Skeletal muscle satellite cell (primary cell): ENCODE data around the gene TFPI2.
"Not testable (repeated sequence)": the region's sequence is repeated elsewhere in the genome, so short reads cannot be mapped to it uniquely, and the experiment has no call there.

Source experiments
- H3K27me3 ChIP-seq: 2 replicates; pipeline ENCODE4 v1.7.0; 2013; ENCODE audit warnings: low read length; ENCODE audit not compliant: control insufficient read depth, insufficient read depth
- H3K36me3 ChIP-seq: 2 replicates; pipeline ENCODE4 v1.7.0; 2013; ENCODE audit warnings: mild to moderate bottlenecking, control low read depth, low read length; ENCODE audit not compliant: insufficient read depth
- H3K4me1 ChIP-seq: 2 replicates; pipeline ENCODE4 v1.7.0; 2013; ENCODE audit warnings: low read length; ENCODE audit not compliant: control insufficient read depth, insufficient read depth
- H3K4me2 ChIP-seq: 2 replicates; pipeline ENCODE4 v1.7.0; 2013; ENCODE audit warnings: mild to moderate bottlenecking, low read length
- H3K4me3 ChIP-seq: 2 replicates; pipeline ENCODE4 v1.7.0; 2013; ENCODE audit warnings: low read length
- H3K9ac ChIP-seq: 2 replicates; pipeline ENCODE4 v1.7.0; 2013; ENCODE audit warnings: mild to moderate bottlenecking, low read depth, low read length, moderate library complexity
- H3K9me3 ChIP-seq: replicated peaks from 2 replicates; pipeline ENCODE4 v1.7.0; 2013; ENCODE audit warnings: mild to moderate bottlenecking, control low read depth, low read length

Gene TFPI2

DNA sequence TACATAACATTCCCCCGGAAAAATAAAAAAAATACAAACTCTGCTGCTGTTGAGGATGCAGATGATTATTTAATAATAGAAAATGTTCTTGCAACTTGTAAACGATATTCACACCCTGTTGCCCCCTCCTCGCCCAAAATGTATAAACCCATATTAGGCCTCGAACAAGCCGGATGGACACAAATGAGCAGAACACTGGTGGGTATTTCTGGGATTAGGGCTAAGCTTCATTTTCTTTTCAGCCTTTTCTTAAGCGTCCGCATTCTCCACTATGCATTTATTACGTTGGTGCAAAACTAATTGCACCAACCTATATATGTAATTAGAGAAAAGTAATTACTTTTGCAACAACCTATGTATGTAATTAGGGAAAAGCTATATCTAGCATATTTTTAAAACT is 30.6 kb upstream of the TFPI2 start:
- Histone ChIP-seq H3K27me3 (no peaks in the 10 kb centered on the region), H3K4me1 (peaks cover 21% of the 10 kb centered on the region), H3K4me2 (peak overlapping the region; percentile 83), H3K36me3 (peaks cover 8% of the 10 kb centered on the region), H3K9ac (peak overlapping the region; percentile 92), H3K9me3 (no peaks in the 10 kb centered on the region), H3K4me3 (peak overlapping the region; percentile 80)

DNA sequence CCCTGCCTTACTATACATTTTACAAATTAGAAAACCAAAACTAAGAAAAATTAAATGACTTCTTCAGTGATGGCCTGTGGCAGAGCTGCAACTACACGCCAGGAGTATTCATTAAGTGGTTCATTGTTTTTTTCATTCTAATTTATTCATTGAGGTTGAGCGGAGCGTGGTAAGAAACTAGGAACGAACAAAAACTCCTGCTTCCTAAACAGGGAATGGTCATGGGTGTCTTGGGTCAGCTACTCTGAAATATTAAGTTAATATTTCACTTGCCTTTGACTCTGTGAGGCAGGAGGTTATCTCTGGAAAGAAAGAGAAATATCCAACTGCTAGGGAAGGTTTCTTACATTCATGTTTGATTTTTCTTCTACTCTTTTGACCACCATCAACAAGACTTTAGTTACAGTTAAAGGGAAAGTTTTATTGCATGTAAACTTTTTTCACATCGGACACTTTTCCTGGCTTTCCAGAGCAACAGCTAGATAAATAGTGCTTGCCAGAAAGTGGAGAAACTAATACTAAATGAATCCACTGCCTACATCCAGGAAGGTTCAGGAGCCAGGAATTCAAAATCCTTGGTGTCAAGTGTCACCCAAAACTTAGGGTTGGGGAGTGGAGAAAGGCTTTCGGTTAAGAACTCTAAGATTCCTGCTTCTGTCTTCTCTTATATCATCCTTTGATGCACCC is 30.1 kb upstream of the TFPI2 start:
- no peaks in the 10 kb centered on the region for H3K9me3 ChIP-seq
- peak overlapping the region; percentile 80 for H3K4me3 ChIP-seq
- H3K4me2 ChIP-seq: peak overlapping the region; percentile 83
- H3K36me3 ChIP-seq: peaks cover 4% of the 10 kb centered on the region
- H3K9ac ChIP-seq: peak overlapping the region; percentile 92
- no peaks in the 10 kb centered on the region for H3K27me3 ChIP-seq
- H3K4me1 ChIP-seq: peaks cover 21% of the 10 kb centered on the region

DNA sequence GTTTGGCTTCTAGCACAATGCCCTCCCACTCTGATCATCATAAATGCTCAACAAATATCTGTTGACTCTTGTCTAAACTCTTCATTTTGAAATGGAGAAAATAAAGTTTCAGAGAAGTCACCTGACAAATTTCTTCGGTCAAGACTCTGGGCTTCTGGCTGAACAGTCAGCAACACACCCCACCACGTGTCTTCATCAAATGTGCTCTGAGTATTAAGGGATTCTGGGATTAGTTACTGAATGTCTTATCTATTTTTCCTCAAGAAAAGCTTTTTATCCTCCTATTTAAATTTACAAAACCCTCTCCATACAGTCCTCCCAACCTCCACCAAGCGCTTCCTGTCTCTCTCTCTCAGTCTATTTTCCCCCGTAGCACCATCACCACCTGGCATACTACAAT is 25.8 kb upstream of the TFPI2 start:
- not testable (repeated sequence) for H3K4me2 ChIP-seq, H3K9me3 ChIP-seq, H3K36me3 ChIP-seq, H3K9ac ChIP-seq, H3K27me3 ChIP-seq, H3K4me3 ChIP-seq
- peaks cover 22% of the 10 kb centered on the region for H3K4me1 ChIP-seq

DNA sequence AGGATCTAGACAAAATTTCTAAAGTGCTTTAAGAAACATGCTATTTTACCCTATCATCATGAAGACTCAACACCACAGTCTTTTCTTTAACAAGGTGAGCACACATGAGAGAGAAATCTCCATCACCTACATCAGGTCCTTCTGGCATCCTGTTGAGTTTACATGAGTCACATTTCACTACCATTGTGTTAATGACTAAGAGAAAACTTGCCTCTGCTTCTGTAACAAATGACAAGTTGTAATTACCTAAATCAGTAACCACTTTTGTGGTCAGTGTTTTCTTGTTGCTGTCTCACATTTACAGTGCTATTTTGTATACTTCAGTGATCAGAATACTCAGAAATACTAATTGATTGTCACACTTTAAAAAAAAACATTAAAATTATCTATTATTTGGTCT is 25.3 kb upstream of the TFPI2 start:
- H3K9me3 ChIP-seq, H3K36me3 ChIP-seq, H3K27me3 ChIP-seq, H3K9ac ChIP-seq, H3K4me3 ChIP-seq, H3K4me2 ChIP-seq: not testable (repeated sequence)
- H3K4me1 ChIP-seq: peaks cover 21% of the 10 kb centered on the region

DNA sequence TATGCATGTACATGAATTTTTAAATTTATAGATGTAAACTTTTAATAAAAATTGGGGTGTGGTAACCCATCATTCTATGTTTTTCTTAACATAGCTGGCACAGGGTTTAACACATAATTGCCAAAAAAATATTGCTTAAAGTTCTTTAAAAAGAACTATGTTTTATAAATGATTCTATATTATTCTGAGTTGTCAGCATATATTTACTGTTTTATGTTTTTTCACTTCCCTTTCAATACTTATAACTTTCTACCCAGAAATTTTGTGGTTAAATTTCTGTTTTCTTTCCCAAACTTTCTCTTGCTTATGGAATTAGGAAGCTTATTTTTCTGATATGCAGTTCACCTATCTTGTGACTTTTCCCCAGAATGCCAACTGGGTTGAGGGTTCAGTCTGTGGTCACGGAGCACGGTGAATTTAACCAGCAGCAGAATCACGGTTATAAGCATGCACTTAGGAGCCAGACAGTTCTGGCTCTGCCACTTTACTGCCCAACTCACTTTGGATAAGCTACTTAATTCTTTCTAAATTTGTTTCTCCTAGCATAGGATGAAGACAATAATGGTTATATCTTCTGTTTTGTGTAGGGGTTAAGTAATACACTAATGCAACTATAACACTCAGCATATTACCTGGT is 24.8 kb upstream of the TFPI2 start:
- peak overlapping the region; percentile 61 for H3K4me2 ChIP-seq
- H3K9ac ChIP-seq, H3K4me3 ChIP-seq, H3K36me3 ChIP-seq, H3K27me3 ChIP-seq, H3K9me3 ChIP-seq: not testable (repeated sequence)
- H3K4me1 ChIP-seq: peaks cover 15% of the 10 kb centered on the region

DNA sequence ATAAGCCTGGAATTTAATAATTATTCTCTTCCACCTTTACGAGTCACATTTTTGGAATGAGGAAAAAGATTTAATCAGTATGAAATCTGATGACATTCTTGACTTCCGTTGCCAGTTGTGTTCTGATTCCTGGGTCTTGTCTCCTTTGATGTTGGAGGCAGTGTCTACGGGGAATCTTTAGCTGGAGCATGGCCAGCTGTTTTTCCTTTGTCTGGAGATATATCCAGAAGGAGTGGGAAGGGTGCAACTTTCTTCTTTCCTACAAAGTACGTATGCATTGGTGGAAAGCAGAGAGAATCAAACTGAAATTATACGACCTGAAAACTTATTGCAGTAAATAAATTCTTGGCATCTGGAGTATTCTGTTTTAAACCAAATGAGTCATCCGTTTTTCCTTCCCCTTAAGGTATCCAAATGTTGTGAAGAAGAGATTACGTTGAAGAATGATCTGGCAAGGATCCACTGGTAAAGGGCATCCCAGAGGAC is 24.1 kb upstream of the TFPI2 start:
- H3K9me3 ChIP-seq: no peaks in the 10 kb centered on the region
- no peak overlapping the region for H3K4me3 ChIP-seq
- peaks cover 11% of the 10 kb centered on the region for H3K4me1 ChIP-seq
- no peaks in the 10 kb centered on the region for H3K36me3 ChIP-seq
- H3K27me3 ChIP-seq: no peaks in the 10 kb centered on the region
- peak overlapping the region; percentile 61 for H3K4me2 ChIP-seq
- no peak overlapping the region for H3K9ac ChIP-seq

DNA sequence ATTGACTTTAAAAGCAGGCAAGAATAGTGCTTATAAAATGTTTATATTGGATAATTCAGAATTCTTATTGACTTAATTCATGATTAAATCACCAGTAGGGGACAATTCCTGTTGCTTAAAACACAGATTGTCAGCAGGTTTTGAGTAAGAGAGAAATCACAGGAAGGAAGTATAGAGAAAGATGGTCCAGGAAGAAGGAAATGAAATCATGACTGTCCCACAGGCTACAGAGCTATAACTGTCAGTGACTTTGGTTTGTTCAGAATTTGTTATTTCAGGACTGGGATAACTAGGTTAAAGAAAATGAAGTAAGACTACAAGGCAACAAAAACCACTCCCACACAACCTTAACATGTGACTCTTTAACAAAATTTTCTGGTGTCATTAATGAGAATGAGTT is 22.6 kb upstream of the TFPI2 start:
- no peak overlapping the region for H3K4me2 ChIP-seq
- H3K36me3 ChIP-seq: no peaks in the 10 kb centered on the region
- no peak overlapping the region for H3K4me3 ChIP-seq
- H3K4me1 ChIP-seq: peaks cover 11% of the 10 kb centered on the region
- H3K9ac ChIP-seq: no peak overlapping the region
- no peaks in the 10 kb centered on the region for H3K9me3 ChIP-seq
- no peaks in the 10 kb centered on the region for H3K27me3 ChIP-seq

DNA sequence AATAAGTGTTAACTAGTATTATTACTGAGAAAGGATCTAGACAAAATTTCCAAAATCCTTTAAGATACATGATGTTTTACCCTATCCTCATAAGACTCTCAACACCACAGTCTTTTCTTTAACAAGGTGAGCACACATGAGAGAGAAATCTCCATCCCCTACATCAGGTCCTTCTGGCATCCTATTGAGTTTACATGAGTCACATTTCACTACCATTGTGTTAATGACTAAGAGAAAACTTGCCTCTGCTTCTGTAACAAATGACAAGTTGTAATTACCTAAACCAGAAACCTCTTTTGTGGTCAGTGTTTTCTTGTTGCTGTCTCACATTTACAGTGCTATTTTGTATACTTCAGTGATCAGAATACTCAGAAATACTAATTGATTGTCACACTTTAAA is 21.1 kb upstream of the TFPI2 start:
- H3K4me2 ChIP-seq, H3K9me3 ChIP-seq, H3K9ac ChIP-seq, H3K27me3 ChIP-seq, H3K36me3 ChIP-seq, H3K4me3 ChIP-seq: not testable (repeated sequence)
- H3K4me1 ChIP-seq: peaks cover 11% of the 10 kb centered on the region

DNA sequence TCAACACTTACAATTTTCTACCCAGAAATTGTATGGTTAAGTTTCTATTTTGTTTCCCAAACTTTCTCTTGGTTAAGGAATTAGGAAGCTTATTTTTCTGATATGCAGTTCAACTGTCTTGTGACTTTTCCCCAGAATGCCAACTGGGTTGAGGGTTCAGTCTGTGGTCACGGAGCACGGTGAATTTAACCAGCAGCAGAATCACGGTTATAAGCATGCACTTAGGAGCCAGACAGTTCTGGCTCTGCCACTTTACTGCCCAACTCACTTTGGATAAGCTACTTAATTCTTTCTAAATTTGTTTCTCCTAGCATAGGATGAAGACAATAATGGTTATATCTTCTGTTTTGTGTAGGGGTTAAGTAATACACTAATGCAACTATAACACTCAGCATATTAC is 20.7 kb upstream of the TFPI2 start:
- not testable (repeated sequence) for H3K9me3 ChIP-seq, H3K4me2 ChIP-seq, H3K36me3 ChIP-seq, H3K27me3 ChIP-seq, H3K4me3 ChIP-seq, H3K9ac ChIP-seq
- peaks cover 11% of the 10 kb centered on the region for H3K4me1 ChIP-seq

DNA sequence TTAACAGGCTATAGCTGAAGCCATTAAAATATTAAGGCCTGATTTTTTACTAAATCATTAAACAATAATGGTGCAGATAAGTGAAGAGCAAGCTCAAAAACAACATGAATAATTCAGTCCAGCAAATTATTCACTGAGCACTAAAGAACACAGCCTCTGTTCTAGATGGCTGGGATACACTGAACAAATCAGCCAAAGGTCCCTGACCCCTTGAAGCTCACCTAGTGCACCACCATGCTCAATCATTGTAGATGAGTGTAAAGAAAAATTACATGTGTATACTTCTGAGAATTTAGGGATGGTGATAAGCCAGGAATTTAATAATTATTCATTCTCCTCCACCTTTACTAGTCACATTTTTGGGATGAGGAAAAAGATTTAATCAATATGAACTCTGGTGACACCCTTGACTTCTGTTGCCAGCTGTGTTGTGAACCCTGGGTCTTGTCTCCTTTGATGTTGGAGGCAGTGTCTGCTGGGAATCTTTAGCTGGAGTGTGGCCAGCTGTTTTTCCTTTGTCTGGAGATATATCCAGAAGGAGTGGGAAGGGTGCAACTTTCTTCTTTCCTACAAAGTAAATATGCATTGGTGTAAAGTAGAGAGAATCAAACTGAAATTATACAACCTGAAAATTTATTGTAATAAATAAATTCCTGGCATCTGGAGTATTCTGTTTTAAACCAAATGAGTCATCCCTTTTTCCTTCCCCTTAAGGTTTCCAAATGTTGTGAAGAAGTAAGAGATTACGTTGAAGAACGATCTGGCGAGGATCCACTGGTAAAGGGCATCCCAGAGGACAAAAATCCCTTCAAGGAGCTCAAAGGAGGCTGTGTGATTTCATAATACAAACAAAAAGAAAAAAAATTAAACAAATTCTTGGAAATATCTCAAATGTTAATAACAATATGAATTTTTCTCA is 19.8 kb upstream of the TFPI2 start:
- Histone ChIP-seq H3K36me3 (no peaks in the 10 kb centered on the region), H3K9me3 (no peaks in the 10 kb centered on the region), H3K4me3 (no peak overlapping the region), H3K4me2 (no peak overlapping the region), H3K4me1 (peaks cover 11% of the 10 kb centered on the region), H3K9ac (no peak overlapping the region), H3K27me3 (no peaks in the 10 kb centered on the region)

DNA sequence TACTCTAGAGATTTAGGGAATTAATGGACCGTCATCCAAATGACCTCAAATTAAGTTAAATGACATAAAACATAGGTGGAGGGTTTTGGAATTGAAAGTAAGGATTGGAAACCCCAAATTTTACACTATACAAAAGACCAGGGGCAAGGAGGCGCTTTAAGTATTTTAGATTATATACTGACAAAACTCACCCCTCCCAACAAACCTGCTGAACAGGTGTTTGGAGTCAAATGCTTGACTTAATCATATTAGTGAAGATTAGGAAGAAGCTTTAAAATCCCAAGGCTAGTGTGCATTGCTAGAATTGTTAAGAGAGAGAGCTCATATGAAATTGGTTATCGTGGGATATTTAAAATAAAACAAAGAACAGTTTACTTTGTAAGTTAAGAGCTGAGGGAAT is 15.7 kb upstream of the TFPI2 start, which contains the start of gene GNGT1:
GNGT1 (plus strand) TSS at position 301 of the 400 bp plus-strand sequence. CDS start 180 bp downstream, outside the sequence.
- Histone ChIP-seq H3K27me3 (no peaks in the 10 kb centered on the region), H3K9me3 (no peaks in the 10 kb centered on the region), H3K4me3 (no peak within 1 kb of the TSS), H3K9ac (no peak within 1 kb of the TSS), H3K4me1 (peaks cover 3% of the 10 kb centered on the region), H3K4me2 (no peak within 1 kb of the TSS), H3K36me3 (no peaks in the 10 kb centered on the region)
